Measurements from ENCODE around the gene SMARCD2. TPM values are rescaled to one million over a fixed set of nuclear protein-coding genes. Genes with fewer than 3 reads are reported as not detected.
"Not testable (repeated sequence)": the region's sequence is repeated elsewhere in the genome, so short reads cannot be mapped to it uniquely, and the experiment has no call there.

Gene SMARCD2
- total RNA-seq, 1 experiment from 2014 or later = 156 TPM

GRCh38 chr17:63796375-63796774 lies 46.1 kb downstream of the SMARCD2 start:
- H3K9me3 ChIP-seq, H3K4me3 ChIP-seq, H3K27me3 ChIP-seq, DNase-seq: not testable (repeated sequence)
- peaks cover 92% of the 10 kb centered on the region for H3K36me3 ChIP-seq

- Histone ChIP-seq H3K27me3 (no peaks in the 10 kb centered on the region), H3K4me3 (no peak overlapping the region), H3K36me3 (peaks cover 88% of the 10 kb centered on the region), H3K9me3 (no peaks in the 10 kb centered on the region)
- no peak for DNase-seq
These were observed 50.3 kb downstream of the SMARCD2 start for GRCh38 chr17:63792055-63792729.

- H3K4me3 ChIP-seq = no peak overlapping the region
- DNase-seq = no peak
- H3K27me3 ChIP-seq = no peaks in the 10 kb centered on the region
- peaks cover 89% of the 10 kb centered on the region for H3K36me3 ChIP-seq
- H3K9me3 ChIP-seq = no peaks in the 10 kb centered on the region
These were observed 52.4 kb downstream of the SMARCD2 start for GRCh38 chr17:63790057-63790456.

- Histone ChIP-seq H3K27me3 (no peaks in the 10 kb centered on the region), H3K36me3 (peaks cover 93% of the 10 kb centered on the region), H3K9me3 (no peaks in the 10 kb centered on the region), H3K4me3 (no peak overlapping the region)
- no peak for DNase-seq
These were observed 55.3 kb downstream of the SMARCD2 start for GRCh38 chr17:63786971-63787711.

- Histone ChIP-seq H3K4me3 (no peak overlapping the region), H3K27me3 (no peaks in the 10 kb centered on the region), H3K9me3 (no peaks in the 10 kb centered on the region), H3K36me3 (peaks cover 93% of the 10 kb centered on the region)
- DNase-seq = no peak
These were observed 56.4 kb downstream of the SMARCD2 start for GRCh38 chr17:63786117-63786516.

- H3K36me3 ChIP-seq = peaks cover 93% of the 10 kb centered on the region
- H3K4me3 ChIP-seq = no peak overlapping the region
- no peaks in the 10 kb centered on the region for H3K9me3 ChIP-seq
- no peak for DNase-seq
- H3K27me3 ChIP-seq = no peaks in the 10 kb centered on the region
These were observed 56.9 kb downstream of the SMARCD2 start for GRCh38 chr17:63785556-63785955.

- no peaks in the 10 kb centered on the region for H3K27me3 ChIP-seq
- no peaks in the 10 kb centered on the region for H3K9me3 ChIP-seq
These were observed 59.0 kb downstream of the SMARCD2 start for GRCh38 chr17:63783522-63783921.

More at GRCh38 chr17:63783522-63783921, 59.0 kb downstream of the SMARCD2 start:
- DNase-seq = no peak
- peaks cover 94% of the 10 kb centered on the region for H3K36me3 ChIP-seq
- no peak overlapping the region for H3K4me3 ChIP-seq

Other genes starting within 250 kb of the SMARCD2 start
- 22.2 and 42.3 TPM in 2 replicates for gene TACO1, start 241.8 kb downstream of the SMARCD2 start, total RNA-seq (2014; rRNA removed; shearing (Covaris generic); ENCODE audit: low replicate concordance)
- gene MAP3K3, start 220.3 kb downstream of the SMARCD2 start, total RNA-seq (2014; rRNA removed; shearing (Covaris generic); ENCODE audit: low replicate concordance) = 10.2 and 12.9 TPM in 2 replicates
- gene LIMD2, start 142.6 kb downstream of the SMARCD2 start, total RNA-seq (2014; rRNA removed; shearing (Covaris generic); ENCODE audit: low replicate concordance) = 0.64 and 3.3 TPM in 2 replicates
- gene STRADA, start 100.9 kb downstream of the SMARCD2 start, total RNA-seq (2014; rRNA removed; shearing (Covaris generic); ENCODE audit: low replicate concordance) = 18.7 and 29.0 TPM in 2 replicates
- 49.1 and 92.0 TPM in 2 replicates for gene CCDC47, start 69.1 kb downstream of the SMARCD2 start, total RNA-seq (2014; rRNA removed; shearing (Covaris generic); ENCODE audit: low replicate concordance)
- 37.7 and 83.3 TPM in 2 replicates for gene DDX42, start 68.5 kb downstream of the SMARCD2 start, total RNA-seq (2014; rRNA removed; shearing (Covaris generic); ENCODE audit: low replicate concordance)
- 116 and 133 TPM in 2 replicates for gene PSMC5, start 15.3 kb downstream of the SMARCD2 start, total RNA-seq (2014; rRNA removed; shearing (Covaris generic); ENCODE audit: low replicate concordance)
- gene FTSJ3, start 15.0 kb downstream of the SMARCD2 start, total RNA-seq (2014; rRNA removed; shearing (Covaris generic); ENCODE audit: low replicate concordance) = 33.3 and 58.6 TPM in 2 replicates
- not detected in 2 replicates for gene CSH2, start 31.0 kb upstream of the SMARCD2 start, total RNA-seq (2014; rRNA removed; shearing (Covaris generic); ENCODE audit: low replicate concordance)
- not detected in 2 replicates for gene GH2, start 39.3 kb upstream of the SMARCD2 start, total RNA-seq (2014; rRNA removed; shearing (Covaris generic); ENCODE audit: low replicate concordance)
- not detected in 2 replicates for gene CSH1, start 53.9 kb upstream of the SMARCD2 start, total RNA-seq (2014; rRNA removed; shearing (Covaris generic); ENCODE audit: low replicate concordance)
- gene CSHL1, start 68.6 kb upstream of the SMARCD2 start, total RNA-seq (2014; rRNA removed; shearing (Covaris generic); ENCODE audit: low replicate concordance) = not detected in 2 replicates
- not detected in 2 replicates for gene GH1, start 76.2 kb upstream of the SMARCD2 start, total RNA-seq (2014; rRNA removed; shearing (Covaris generic); ENCODE audit: low replicate concordance)
- not detected in 2 replicates for gene CD79B, start 89.6 kb upstream of the SMARCD2 start, total RNA-seq (2014; rRNA removed; shearing (Covaris generic); ENCODE audit: low replicate concordance)
- not detected in 2 replicates for gene SCN4A, start 130.2 kb upstream of the SMARCD2 start, total RNA-seq (2014; rRNA removed; shearing (Covaris generic); ENCODE audit: low replicate concordance)
- not detected in 2 replicates for gene PRR29, start 155.7 kb upstream of the SMARCD2 start, total RNA-seq (2014; rRNA removed; shearing (Covaris generic); ENCODE audit: low replicate concordance)
- not detected in 2 replicates for gene ICAM2, start 177.9 kb upstream of the SMARCD2 start, total RNA-seq (2014; rRNA removed; shearing (Covaris generic); ENCODE audit: low replicate concordance)

Data from MG63 (cell line).